Fibroblast of villous mesenchyme (primary cell): ENCODE results near the gene CUBN. TPM values are rescaled to one million over a fixed set of nuclear protein-coding genes. Genes with fewer than 3 reads are reported as not detected.

Source experiments
- DNase-seq: peaks from one replicate; pipeline ENCODE4 v3.0.0-alpha.2; 2010; ENCODE audit warnings: low read depth
- H3K4me3 ChIP-seq: 2 replicates; pipeline ENCODE4 v1.5.1; 2011; ENCODE audit warnings: low read depth, mild to moderate bottlenecking, low read length
- total RNA-seq: library from RNA; depleted of rRNA; stranded (reverse); fragments of >200 nt; gene quantifications from 2 replicates; pipeline ENCODE4 v1.2.3, GENCODE V29; 2012
- TF ChIP-seq, protein P1 (sequence below): IDR thresholded peaks from 2 replicates; pipeline ENCODE4 v1.5.1; 2012; ENCODE audit warnings: low read depth, mild to moderate bottlenecking, low read length; ENCODE audit not compliant: insufficient read depth

The CUBN gene
- total RNA-seq, 1 donor = 0.86 TPM

DNA sequence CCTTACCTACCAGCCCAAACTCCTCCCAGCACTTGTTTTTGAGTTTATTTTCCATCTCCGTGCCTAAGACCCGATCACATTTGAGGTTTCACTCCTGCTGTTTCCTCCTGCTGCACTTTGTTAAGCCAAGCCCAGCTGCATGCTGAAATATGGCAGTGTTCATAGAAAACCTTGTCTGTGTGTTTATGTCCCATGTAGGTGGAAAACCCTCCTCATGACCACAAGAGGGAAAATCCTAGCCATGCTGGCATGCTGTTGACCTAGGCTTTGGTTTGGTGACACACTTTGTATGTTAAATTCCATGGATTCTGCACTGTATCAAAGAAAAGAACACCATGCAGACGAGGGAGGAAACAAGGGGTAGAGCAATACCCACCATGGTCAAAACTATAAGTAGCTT, 154.4 kb downstream of the CUBN start:
- TF ChIP-seq, protein P1, sequence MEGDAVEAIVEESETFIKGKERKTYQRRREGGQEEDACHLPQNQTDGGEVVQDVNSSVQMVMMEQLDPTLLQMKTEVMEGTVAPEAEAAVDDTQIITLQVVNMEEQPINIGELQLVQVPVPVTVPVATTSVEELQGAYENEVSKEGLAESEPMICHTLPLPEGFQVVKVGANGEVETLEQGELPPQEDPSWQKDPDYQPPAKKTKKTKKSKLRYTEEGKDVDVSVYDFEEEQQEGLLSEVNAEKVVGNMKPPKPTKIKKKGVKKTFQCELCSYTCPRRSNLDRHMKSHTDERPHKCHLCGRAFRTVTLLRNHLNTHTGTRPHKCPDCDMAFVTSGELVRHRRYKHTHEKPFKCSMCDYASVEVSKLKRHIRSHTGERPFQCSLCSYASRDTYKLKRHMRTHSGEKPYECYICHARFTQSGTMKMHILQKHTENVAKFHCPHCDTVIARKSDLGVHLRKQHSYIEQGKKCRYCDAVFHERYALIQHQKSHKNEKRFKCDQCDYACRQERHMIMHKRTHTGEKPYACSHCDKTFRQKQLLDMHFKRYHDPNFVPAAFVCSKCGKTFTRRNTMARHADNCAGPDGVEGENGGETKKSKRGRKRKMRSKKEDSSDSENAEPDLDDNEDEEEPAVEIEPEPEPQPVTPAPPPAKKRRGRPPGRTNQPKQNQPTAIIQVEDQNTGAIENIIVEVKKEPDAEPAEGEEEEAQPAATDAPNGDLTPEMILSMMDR = no peak
- DNase-seq = no peak
- no peak overlapping the region for H3K4me3 ChIP-seq

- no peak overlapping the region for H3K4me3 ChIP-seq
- peak; percentile 81 for DNase-seq
- TF ChIP-seq, protein P1 = no peak
Observed at GRCh38 chr10:16968416-16969041, 161.1 kb downstream of the CUBN start.

- peak; percentile 10 for DNase-seq
- TF ChIP-seq, protein P1 = no peak
- H3K4me3 ChIP-seq = no peak overlapping the region
Observed at GRCh38 chr10:16967866-16968415, 161.7 kb downstream of the CUBN start.

- peak; percentile 75 for DNase-seq
Observed at GRCh38 chr10:16966991-16967865, 162.4 kb downstream of the CUBN start.

GRCh38 chr10:16965740-16966447, 163.7 kb downstream of the CUBN start:
- TF ChIP-seq, protein P1 = no peak
- peak; percentile 86 for DNase-seq
- H3K4me3 ChIP-seq = no peak overlapping the region

More at GRCh38 chr10:16966991-16967865, 162.4 kb downstream of the CUBN start:
- TF ChIP-seq, protein P1 = no peak
- H3K4me3 ChIP-seq = no peak overlapping the region

DNA sequence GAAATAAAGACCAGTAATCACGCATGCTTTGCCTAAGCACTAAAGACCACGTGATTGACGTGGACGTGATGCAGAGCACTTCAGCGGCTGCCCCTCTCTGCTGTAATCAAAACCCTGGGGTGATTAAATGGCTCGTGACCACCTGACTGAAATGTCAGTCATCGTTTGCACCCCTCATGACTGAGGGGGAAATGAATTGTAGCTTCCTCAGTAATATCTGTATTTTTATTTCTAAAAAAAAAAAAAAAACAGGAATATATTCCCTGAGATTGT, 164.3 kb downstream of the CUBN start:
- no peak for DNase-seq
- H3K4me3 ChIP-seq = no peak overlapping the region
- TF ChIP-seq, protein P1 = no peak
